Peyer's patch (tissue), 4 donors: ENCODE data around the gene PGA3.

ENCODE experiments used
- POLR2A ChIP-seq, 2 donors: fragments of 450-650 bp; IDR thresholded peaks; one replicate each; pipeline ENCODE4 v1.5.1; 2017; ENCODE audit warnings: antibody characterized with exemption in 2 of 2, mild to moderate bottlenecking in 2 of 2, moderate library complexity in 2 of 2
- TF ChIP-seq, protein P1 (sequence below), 6 experiments: fragments of 450-650 bp in 4 of 6; fragments of 200-600 bp in 2 of 6; sonication (generic) in 1 of 6; IDR thresholded peaks; one replicate each; pipeline ENCODE4 v1.5.1; 2017 to 2019; ENCODE audit warnings: antibody characterized with exemption in 6 of 6, mild to moderate bottlenecking in 3 of 6, moderate library complexity in 1 of 6

DNA sequence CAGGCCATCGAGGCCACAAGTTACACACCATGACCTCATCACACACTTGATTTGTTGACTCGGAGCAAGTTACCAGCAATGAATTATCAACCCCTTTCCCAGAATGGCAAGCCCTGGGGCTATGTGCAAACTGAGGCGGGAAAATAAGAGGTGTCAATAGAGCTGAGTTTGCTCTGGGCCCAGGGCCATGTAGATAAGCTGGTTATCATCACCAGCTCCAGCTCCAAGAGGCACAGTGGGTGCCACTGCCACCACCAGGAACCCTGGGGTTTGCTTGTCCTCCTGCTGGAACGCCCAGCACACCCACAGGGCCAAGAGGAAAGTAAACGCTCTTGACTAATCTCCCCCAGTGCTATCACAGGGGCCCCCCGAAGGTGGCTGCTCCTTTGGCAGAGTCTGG, 29.0 kb upstream of the PGA3 start:
- TF ChIP-seq, protein P1, sequence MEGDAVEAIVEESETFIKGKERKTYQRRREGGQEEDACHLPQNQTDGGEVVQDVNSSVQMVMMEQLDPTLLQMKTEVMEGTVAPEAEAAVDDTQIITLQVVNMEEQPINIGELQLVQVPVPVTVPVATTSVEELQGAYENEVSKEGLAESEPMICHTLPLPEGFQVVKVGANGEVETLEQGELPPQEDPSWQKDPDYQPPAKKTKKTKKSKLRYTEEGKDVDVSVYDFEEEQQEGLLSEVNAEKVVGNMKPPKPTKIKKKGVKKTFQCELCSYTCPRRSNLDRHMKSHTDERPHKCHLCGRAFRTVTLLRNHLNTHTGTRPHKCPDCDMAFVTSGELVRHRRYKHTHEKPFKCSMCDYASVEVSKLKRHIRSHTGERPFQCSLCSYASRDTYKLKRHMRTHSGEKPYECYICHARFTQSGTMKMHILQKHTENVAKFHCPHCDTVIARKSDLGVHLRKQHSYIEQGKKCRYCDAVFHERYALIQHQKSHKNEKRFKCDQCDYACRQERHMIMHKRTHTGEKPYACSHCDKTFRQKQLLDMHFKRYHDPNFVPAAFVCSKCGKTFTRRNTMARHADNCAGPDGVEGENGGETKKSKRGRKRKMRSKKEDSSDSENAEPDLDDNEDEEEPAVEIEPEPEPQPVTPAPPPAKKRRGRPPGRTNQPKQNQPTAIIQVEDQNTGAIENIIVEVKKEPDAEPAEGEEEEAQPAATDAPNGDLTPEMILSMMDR (IDR thresholded peaks at IDR 0.05), result no peak
- no peak for TF ChIP-seq POLR2A (IDR thresholded peaks at IDR 0.05)
